Endometrial microvascular endothelial cells (primary cell): ENCODE measurements around the gene MFSD1. TPM values are rescaled to one million over a fixed set of nuclear protein-coding genes. Genes with fewer than 3 reads are reported as not detected.

ENCODE experiments used
- in situ Hi-C: cut with HindIII; loops from 2 replicates; pipeline ENCODE4 v1.10.0; 2017; ENCODE audit warnings: low sequenced_read_pairs, low pct_unique_long_range_greater_than_20kb; ENCODE audit errors: inconsistent ontology term
- total RNA-seq: library from RNA; depleted of rRNA; stranded (reverse); fragments of >200 nt; gene quantifications from one replicate; pipeline ENCODE4 v1.2.3, GENCODE V29; 2015; ENCODE audit errors: inconsistent ontology term

The MFSD1 gene
- total RNA-seq, 1 donor from 2014 or later, result 102 TPM

DNA sequence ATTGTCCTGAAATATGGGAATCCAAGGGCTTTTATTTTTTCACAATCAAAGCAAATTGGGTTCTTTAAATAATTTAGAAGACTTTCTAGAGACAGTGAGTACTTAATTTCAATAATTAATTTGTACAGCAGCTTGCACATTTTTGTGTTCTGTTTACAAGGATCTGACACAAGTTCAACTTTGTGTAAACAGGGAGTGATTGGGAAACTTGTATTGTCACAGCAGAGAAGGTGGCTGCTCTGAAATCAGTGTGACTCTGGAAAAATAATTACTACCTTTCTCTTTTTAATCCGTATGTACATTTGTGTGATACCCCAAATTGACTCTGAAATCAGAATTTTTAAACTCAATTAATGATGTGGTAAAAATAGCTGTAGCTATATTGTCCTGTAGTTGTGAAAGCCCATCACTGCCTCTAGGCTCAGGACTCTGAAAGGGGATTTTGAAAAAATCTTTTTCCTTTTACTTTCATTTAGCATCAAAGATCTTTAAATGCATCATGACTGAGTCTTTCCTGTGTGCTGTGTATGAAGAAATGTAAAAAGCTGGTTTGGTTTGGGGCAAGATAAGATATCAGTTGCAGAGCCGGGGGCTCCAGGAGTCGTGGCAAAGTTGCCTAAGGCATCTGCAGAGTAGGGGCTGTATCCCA, 45.1 kb downstream of the MFSD1 start:
- in situ Hi-C loops, result no loop called here

DNA sequence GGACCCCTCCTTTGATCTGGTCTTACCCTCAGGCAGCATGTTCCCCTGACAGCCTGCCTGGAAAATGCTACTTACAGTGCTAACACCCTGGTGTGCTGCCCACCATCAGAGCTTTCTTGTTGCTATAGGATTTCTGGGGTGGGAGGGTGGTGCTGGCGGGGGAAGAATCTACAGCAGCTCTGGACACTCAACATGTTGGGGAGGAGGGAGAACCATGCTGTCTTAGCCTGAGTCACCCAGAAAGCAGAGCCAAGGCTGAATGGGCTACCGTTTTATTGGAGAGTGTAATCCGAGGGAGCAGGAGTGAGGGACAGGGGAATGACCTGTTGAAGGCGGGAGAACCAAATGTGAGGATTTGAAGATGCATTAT, 45.6 kb downstream of the MFSD1 start:
- in situ Hi-C loops, result no loop called here

- in situ Hi-C loops, result no loop called here
Observed at GRCh38 chr3:158847885-158848284, 46.0 kb downstream of the MFSD1 start.

- in situ Hi-C loops, result no loop called here
Observed at GRCh38 chr3:158849757-158850156, 47.9 kb downstream of the MFSD1 start.

- in situ Hi-C loops, result no loop called here
Observed at GRCh38 chr3:158859362-158859761, 57.5 kb downstream of the MFSD1 start.

DNA sequence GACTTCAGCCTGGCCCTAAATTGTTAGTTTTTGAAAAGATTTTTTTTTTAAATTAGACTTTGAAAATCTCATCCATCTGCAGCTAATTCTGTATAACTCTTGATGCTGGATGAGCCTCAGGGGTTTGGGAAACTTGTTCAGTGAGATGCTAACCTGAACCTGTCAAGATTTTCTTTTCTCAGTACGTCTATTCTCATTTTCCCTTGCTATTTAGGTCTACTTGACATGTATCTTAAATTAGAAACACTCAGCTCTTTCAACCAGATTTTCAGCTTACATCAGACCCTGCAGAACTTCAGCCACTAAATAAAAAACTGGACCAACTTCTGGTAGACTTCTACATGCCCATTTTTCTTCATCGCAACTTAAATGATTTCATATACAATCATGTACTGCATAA, 61.4 kb downstream of the MFSD1 start:
- in situ Hi-C loops, result no loop called here

DNA sequence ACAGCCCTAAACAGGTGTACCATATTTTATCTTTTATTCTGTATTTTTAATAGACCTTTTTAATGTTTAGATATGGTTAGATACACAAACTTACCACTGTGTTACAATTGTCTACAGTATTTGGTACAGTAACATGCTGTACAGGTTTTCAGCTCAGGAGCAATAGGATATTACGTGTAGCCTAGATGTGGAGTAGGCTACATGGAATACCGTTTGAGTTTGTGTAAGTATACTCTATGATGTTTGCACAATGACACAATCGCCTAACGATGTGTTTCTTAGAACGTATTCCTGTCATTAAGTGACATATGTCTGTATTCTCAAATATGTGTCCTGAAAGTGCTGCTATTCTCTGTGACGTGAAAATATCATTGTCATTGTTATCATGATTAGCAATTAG, 62.6 kb downstream of the MFSD1 start:
- in situ Hi-C loops, result no loop called here

DNA sequence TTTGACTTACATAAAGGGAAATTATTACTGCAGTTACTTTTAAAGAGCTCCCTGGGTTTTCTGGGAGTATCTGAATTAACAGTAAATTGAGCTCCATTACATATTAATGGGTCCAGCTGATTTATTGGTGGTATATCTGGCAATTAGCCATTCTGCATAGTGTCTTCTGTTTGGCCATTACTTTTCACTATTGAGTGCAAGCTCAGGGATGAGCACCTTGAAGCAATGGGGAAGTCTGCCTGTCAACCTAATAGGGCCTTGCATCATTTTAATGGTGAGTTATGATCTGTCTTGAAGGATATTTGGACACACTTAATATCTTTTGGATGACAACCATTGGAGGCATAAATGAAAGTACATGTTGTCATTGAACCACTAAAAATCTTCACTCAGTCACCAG, 73.8 kb downstream of the MFSD1 start:
- in situ Hi-C loops, result no loop called here

Other genes starting within 250 kb of the MFSD1 start
- 1.6 TPM for gene MLF1, start 230.9 kb upstream of the MFSD1 start, total RNA-seq
- 53.3 TPM for gene GFM1, start 157.5 kb upstream of the MFSD1 start, total RNA-seq
- gene LXN, start 129.4 kb upstream of the MFSD1 start, total RNA-seq, result 152 TPM
- 11.0 TPM for gene RARRES1, start 69.6 kb upstream of the MFSD1 start, total RNA-seq